GM23338 (cell line): ENCODE results near the gene IZUMO2.

ENCODE experiments used
- EZH2 ChIP-seq: fragments of 200-600 bp; sonication (generic); IDR thresholded peaks from one replicate; pipeline ENCODE4 v1.8.0; 2017; ENCODE audit warnings: antibody characterized with exemption, mild to moderate bottlenecking, low read depth; ENCODE audit not compliant: unreplicated experiment
- POLR2AphosphoS5 ChIP-seq: IDR thresholded peaks from 2 replicates; pipeline ENCODE4 v1.6.1; 2016; ENCODE audit warnings: antibody characterized with exemption, low read depth
- TF ChIP-seq, protein P1 (sequence below), 2 experiments: fragments of 200-600 bp in 1 of 2; sonication (generic) in 1 of 2; conservative IDR thresholded peaks; 2 replicates each; pipeline versions ENCODE4 v1.5.1 to v1.6.1; 2016 to 2017; ENCODE audit warnings: antibody characterized with exemption in 2 of 2, low read depth in 2 of 2, mild to moderate bottlenecking in 2 of 2, moderate library complexity in 1 of 2

DNA sequence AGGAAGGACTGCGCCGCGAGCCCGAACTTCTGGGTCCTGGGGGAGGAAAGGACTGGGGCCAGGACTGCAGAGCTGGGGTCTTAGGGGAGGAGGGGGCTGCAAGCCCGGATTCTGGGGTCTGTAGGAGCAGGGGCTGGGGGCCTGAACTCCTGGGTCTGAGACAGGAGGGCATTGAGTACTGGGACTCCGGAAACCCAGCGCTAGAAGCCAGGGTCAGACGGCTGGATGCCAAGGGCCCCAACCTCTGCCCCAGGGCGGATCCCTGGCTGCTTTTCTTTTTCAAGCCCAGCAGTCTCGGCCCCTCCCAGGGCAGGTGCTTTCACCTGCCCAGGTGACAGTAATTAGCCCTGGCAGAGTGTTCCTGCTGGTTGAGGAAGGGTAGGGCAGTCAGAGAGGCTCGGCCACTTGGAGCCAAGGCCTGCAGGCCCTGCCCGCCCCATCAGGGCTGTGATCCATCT is 42.6 kb upstream of the IZUMO2 start:
- TF ChIP-seq EZH2 (no peak), POLR2AphosphoS5 (no peak)
- TF ChIP-seq, protein P1, sequence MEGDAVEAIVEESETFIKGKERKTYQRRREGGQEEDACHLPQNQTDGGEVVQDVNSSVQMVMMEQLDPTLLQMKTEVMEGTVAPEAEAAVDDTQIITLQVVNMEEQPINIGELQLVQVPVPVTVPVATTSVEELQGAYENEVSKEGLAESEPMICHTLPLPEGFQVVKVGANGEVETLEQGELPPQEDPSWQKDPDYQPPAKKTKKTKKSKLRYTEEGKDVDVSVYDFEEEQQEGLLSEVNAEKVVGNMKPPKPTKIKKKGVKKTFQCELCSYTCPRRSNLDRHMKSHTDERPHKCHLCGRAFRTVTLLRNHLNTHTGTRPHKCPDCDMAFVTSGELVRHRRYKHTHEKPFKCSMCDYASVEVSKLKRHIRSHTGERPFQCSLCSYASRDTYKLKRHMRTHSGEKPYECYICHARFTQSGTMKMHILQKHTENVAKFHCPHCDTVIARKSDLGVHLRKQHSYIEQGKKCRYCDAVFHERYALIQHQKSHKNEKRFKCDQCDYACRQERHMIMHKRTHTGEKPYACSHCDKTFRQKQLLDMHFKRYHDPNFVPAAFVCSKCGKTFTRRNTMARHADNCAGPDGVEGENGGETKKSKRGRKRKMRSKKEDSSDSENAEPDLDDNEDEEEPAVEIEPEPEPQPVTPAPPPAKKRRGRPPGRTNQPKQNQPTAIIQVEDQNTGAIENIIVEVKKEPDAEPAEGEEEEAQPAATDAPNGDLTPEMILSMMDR (conservative IDR thresholded peaks at IDR 0.05; ENCODE audit: low read depth in 2 of 2) = peak in 1 of 2 experiments; percentile 20; a peak in 1 of 4 replicates
